Loucy (cell line): Measurements from ENCODE around the gene CXCR2.

Experiments
- H2AFZ ChIP-seq: fragments of 200-600 bp; sonication (generic); 2 replicates; pipeline ENCODE4 v1.6.0; 2016; ENCODE audit warnings: antibody characterized with exemption, mild to moderate bottlenecking, low read length, moderate library complexity
- H3F3A ChIP-seq: fragments of 200-600 bp; 2 replicates; pipeline ENCODE4 v1.6.0; 2016; ENCODE audit warnings: antibody characterized with exemption, low read depth, mild to moderate bottlenecking
- H3K27me3 ChIP-seq: fragments of 200-600 bp; sonication (generic); 2 replicates; pipeline ENCODE4 v1.6.1; 2014; ENCODE audit warnings: low read length, mild to moderate bottlenecking; ENCODE audit not compliant: insufficient read depth, poor library complexity, severe bottlenecking
- H3K36me3 ChIP-seq: fragments of 200-600 bp; sonication (generic); 2 replicates; pipeline ENCODE4 v1.6.1; 2016; ENCODE audit warnings: low read length; ENCODE audit not compliant: insufficient read depth
- H3K4me1 ChIP-seq: fragments of 200-600 bp; sonication (generic); 2 replicates; pipeline ENCODE4 v1.5.1; 2014; ENCODE audit warnings: low read length, mild to moderate bottlenecking; ENCODE audit not compliant: insufficient read depth, poor library complexity, severe bottlenecking
- H3K4me2 ChIP-seq: fragments of 200-600 bp; sonication (generic); 2 replicates; pipeline ENCODE4 v1.6.0; 2014; ENCODE audit warnings: antibody characterized with exemption, low read length, low read depth, mild to moderate bottlenecking; ENCODE audit not compliant: poor library complexity, severe bottlenecking
- H3K4me3 ChIP-seq: fragments of 200-600 bp; sonication (generic); 2 replicates; pipeline ENCODE4 v1.5.1; 2014; ENCODE audit warnings: low read length, mild to moderate bottlenecking, mixed read lengths; ENCODE audit not compliant: poor library complexity, severe bottlenecking
- H3K79me2 ChIP-seq: fragments of 200-600 bp; sonication (generic); 2 replicates; pipeline ENCODE4 v1.6.1; 2014; ENCODE audit warnings: low read length; ENCODE audit not compliant: insufficient read depth
- H3K9ac ChIP-seq: fragments of 200-600 bp; sonication (generic); 2 replicates; pipeline ENCODE4 v1.6.0; 2014; ENCODE audit warnings: mild to moderate bottlenecking, low read depth, low read length, moderate library complexity; ENCODE audit not compliant: poor library complexity, severe bottlenecking
- H3K9me2 ChIP-seq: fragments of 200-600 bp; sonication (generic); replicated peaks from 2 replicates; pipeline ENCODE4 v1.6.1; 2016; ENCODE audit warnings: low read depth, low read length, mixed read lengths
- H3K9me3 ChIP-seq: fragments of 200-600 bp; sonication (generic); 2 replicates; pipeline ENCODE4 v1.6.1; 2014; ENCODE audit warnings: mild to moderate bottlenecking, antibody characterized with exemption, low read length, low read depth; ENCODE audit not compliant: insufficient read depth
- H4K20me1 ChIP-seq: fragments of 200-600 bp; sonication (generic); 2 replicates; pipeline ENCODE4 v1.6.0; 2014; ENCODE audit warnings: antibody characterized with exemption, low read length, mild to moderate bottlenecking; ENCODE audit not compliant: insufficient read depth, poor library complexity, severe bottlenecking
- EZH2phosphoT487 ChIP-seq: fragments of 200-600 bp; IDR thresholded peaks from 2 replicates; pipeline ENCODE4 v1.6.1; 2018; ENCODE audit warnings: antibody characterized with exemption, mild to moderate bottlenecking, moderate library complexity, borderline replicate concordance
- TF ChIP-seq, protein P1 (sequence below): fragments of 200-600 bp; sonication (generic); conservative IDR thresholded peaks from 2 replicates; pipeline ENCODE4 v1.5.1; 2014; ENCODE audit warnings: mild to moderate bottlenecking, antibody characterized with exemption, low read length

CXCR2 gene

DNA sequence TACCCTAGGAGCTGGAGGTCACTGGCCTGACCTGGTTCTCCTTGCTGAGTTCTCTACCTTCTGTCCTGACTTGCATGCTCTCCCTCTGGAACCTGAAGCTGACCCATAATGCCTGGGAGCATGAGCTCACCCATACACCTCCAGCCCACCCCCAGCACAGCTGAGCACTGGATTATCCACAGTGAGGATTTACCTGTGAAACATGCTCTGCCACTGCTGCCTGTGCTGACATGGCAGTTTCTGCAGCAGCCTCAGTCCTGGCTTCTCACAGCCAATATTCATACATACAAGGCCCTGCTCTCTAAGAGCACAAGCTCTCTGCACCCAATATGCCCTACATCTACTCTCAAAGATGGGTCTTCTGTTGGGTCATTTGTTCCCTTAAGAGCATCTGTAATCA, 5.0 kb downstream of the CXCR2 start:
- Histone ChIP-seq H3K4me2 (no peak overlapping the region), H4K20me1 (no peaks in the 10 kb centered on the region), H3F3A (no peaks in the 10 kb centered on the region), H3K27me3 (no peaks in the 10 kb centered on the region), H3K9me2 (no peaks in the 10 kb centered on the region), H3K9me3 (no peaks in the 10 kb centered on the region), H3K36me3 (no peaks in the 10 kb centered on the region), H3K4me3 (no peak overlapping the region), H2AFZ (no peak overlapping the region), H3K4me1 (no peaks in the 10 kb centered on the region), H3K79me2 (no peaks in the 10 kb centered on the region), H3K9ac (no peak overlapping the region)
- TF ChIP-seq, protein P1, sequence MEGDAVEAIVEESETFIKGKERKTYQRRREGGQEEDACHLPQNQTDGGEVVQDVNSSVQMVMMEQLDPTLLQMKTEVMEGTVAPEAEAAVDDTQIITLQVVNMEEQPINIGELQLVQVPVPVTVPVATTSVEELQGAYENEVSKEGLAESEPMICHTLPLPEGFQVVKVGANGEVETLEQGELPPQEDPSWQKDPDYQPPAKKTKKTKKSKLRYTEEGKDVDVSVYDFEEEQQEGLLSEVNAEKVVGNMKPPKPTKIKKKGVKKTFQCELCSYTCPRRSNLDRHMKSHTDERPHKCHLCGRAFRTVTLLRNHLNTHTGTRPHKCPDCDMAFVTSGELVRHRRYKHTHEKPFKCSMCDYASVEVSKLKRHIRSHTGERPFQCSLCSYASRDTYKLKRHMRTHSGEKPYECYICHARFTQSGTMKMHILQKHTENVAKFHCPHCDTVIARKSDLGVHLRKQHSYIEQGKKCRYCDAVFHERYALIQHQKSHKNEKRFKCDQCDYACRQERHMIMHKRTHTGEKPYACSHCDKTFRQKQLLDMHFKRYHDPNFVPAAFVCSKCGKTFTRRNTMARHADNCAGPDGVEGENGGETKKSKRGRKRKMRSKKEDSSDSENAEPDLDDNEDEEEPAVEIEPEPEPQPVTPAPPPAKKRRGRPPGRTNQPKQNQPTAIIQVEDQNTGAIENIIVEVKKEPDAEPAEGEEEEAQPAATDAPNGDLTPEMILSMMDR, result no peak
- no peak for TF ChIP-seq EZH2phosphoT487

DNA sequence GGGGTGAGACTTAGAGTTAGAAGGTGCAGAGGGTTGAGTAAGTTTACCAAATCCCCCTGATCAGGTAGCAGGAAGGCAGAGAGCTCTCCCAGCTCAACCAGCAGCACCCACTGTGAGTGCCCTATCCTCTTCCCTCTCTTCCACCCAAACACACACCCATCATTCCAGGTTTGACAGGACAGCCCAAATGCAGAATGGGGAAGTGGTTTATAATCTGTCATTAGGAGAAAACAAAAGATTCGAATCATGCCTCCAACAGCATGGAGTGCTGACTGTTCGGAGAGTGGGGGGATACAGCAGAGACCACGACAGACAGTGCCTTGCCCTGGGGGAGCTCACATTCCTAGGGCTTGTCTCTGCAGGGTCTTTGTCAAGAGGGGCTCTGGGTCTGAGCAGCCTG, 11.7 kb downstream of the CXCR2 start:
- TF ChIP-seq, protein P1, result no peak
- no peak for TF ChIP-seq EZH2phosphoT487

GRCh38 chr2:218138047-218138446, 12.2 kb downstream of the CXCR2 start:
- Histone ChIP-seq H3K4me1 (no peaks in the 10 kb centered on the region), H3K27me3 (no peaks in the 10 kb centered on the region), H3K79me2 (no peaks in the 10 kb centered on the region), H4K20me1 (no peaks in the 10 kb centered on the region), H3K4me3 (no peak overlapping the region), H2AFZ (no peak overlapping the region), H3K9ac (no peak overlapping the region), H3K9me2 (no peaks in the 10 kb centered on the region), H3K36me3 (no peaks in the 10 kb centered on the region), H3F3A (no peaks in the 10 kb centered on the region), H3K4me2 (no peak overlapping the region), H3K9me3 (no peaks in the 10 kb centered on the region)
- no peak for TF ChIP-seq EZH2phosphoT487

More for the DNA sequence above, 11.7 kb downstream of the CXCR2 start:
- no peak overlapping the region for H3K4me3 ChIP-seq
- H4K20me1 ChIP-seq, result no peaks in the 10 kb centered on the region
- H3K4me2 ChIP-seq, result no peak overlapping the region
- H2AFZ ChIP-seq, result peak overlapping the region; percentile 40; the same call in 1 of the 2 replicates
- H3K4me1 ChIP-seq, result no peaks in the 10 kb centered on the region
- H3K9ac ChIP-seq, result no peak overlapping the region
- no peaks in the 10 kb centered on the region for H3F3A ChIP-seq
- H3K9me2 ChIP-seq, result no peaks in the 10 kb centered on the region
- H3K79me2 ChIP-seq, result no peaks in the 10 kb centered on the region
- no peaks in the 10 kb centered on the region for H3K9me3 ChIP-seq
- H3K27me3 ChIP-seq, result no peaks in the 10 kb centered on the region
- H3K36me3 ChIP-seq, result no peaks in the 10 kb centered on the region

GRCh38 chr2:218145124-218145523, 19.3 kb downstream of the CXCR2 start:
- H3K36me3 ChIP-seq, result no peaks in the 10 kb centered on the region
- no peak for TF ChIP-seq EZH2phosphoT487
- TF ChIP-seq, protein P1, result no peak
- H4K20me1 ChIP-seq, result no peaks in the 10 kb centered on the region
- H3K9me2 ChIP-seq, result no peaks in the 10 kb centered on the region
- H2AFZ ChIP-seq, result no peak overlapping the region
- H3K27me3 ChIP-seq, result no peaks in the 10 kb centered on the region
- H3K4me2 ChIP-seq, result no peak overlapping the region
- H3K9me3 ChIP-seq, result no peaks in the 10 kb centered on the region
- no peaks in the 10 kb centered on the region for H3K79me2 ChIP-seq
- no peaks in the 10 kb centered on the region for H3K4me1 ChIP-seq
- H3F3A ChIP-seq, result no peaks in the 10 kb centered on the region
- no peak overlapping the region for H3K4me3 ChIP-seq
- no peak overlapping the region for H3K9ac ChIP-seq
